ENCODE data around the gene PAMR1. TPM values are rescaled to one million over a fixed set of nuclear protein-coding genes. Genes with fewer than 3 reads are reported as not detected.

PAMR1 gene
- total RNA-seq, 1 experiment from 2014 or later, result not detected

DNA sequence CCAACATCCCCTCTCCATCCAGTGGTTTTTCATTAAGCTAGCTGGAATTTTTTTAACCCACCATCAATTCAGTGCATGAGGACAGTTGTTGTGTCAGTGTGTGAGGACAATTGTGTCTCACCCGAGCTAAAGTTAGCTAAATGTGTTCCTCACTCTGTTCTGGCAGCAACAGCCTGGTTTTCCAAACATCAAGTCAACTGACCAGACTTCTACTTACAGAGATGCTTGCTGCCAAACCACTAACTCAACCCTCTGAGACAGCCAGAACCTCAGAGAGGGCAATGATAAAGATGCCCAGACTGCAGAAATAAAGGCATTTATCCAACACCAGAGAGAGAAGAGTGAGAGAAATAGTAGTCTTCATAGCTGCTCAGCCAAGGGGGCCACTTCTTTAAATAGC, 6.7 kb downstream of the PAMR1 start:
- Mint-ChIP-seq H3K36me3 (ENCODE audit: insufficient read depth, unreplicated experiment) (no peaks in the 10 kb centered on the region), H3K27me3 (ENCODE audit: unreplicated experiment) (peaks cover 100% of the 10 kb centered on the region), H3K4me1 (ENCODE audit: low read depth, unreplicated experiment) (no peaks in the 10 kb centered on the region), H3K4me3 (ENCODE audit: low read depth, unreplicated experiment) (no peak overlapping the region), H3K9me3 (ENCODE audit: low read depth, unreplicated experiment) (no peaks in the 10 kb centered on the region), H3K27ac (ENCODE audit: unreplicated experiment) (no peak overlapping the region)
- intact Hi-C loops (cut with micrococcal nuclease; ENCODE audit: unreplicated experiment), result no loop called here
- no TSS peak for BruUV-seq (replicated peaks)
- TF ChIP-seq, protein P1, sequence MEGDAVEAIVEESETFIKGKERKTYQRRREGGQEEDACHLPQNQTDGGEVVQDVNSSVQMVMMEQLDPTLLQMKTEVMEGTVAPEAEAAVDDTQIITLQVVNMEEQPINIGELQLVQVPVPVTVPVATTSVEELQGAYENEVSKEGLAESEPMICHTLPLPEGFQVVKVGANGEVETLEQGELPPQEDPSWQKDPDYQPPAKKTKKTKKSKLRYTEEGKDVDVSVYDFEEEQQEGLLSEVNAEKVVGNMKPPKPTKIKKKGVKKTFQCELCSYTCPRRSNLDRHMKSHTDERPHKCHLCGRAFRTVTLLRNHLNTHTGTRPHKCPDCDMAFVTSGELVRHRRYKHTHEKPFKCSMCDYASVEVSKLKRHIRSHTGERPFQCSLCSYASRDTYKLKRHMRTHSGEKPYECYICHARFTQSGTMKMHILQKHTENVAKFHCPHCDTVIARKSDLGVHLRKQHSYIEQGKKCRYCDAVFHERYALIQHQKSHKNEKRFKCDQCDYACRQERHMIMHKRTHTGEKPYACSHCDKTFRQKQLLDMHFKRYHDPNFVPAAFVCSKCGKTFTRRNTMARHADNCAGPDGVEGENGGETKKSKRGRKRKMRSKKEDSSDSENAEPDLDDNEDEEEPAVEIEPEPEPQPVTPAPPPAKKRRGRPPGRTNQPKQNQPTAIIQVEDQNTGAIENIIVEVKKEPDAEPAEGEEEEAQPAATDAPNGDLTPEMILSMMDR (IDR thresholded peaks at IDR 0.05; ENCODE audit: unreplicated experiment), result no peak
- DNase-seq, result no peak
- CTCF ChIA-PET, result interaction anchor here (0.7 kb wide), 1 partner anchor 1008 kb away, joined by 7 read pairs; no protein-coding TSS in a partner anchor

DNA sequence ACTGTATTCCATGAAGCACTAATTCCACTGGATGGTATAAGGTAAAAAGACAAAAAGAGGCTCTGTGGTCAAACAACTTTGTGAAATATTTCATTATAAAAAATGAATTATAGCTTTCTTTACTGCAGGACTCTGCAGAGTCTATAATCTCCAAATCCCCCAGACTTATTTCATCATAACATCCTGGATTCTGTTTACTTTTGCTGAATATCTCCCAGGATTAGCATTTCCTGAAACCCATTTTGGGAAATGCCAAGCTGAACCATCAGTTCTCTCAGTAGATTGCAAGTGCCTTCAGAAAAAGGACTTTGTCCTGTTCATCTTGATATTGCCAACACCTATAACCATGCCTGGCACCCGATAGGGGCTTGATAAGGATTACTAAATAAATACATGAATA, 7.9 kb downstream of the PAMR1 start:
- no peak overlapping the region for H3K4me3 Mint-ChIP-seq (ENCODE audit: low read depth, unreplicated experiment)
- peaks cover 100% of the 10 kb centered on the region for H3K27me3 Mint-ChIP-seq (ENCODE audit: unreplicated experiment)
- no TSS peak for BruUV-seq (replicated peaks)
- H3K4me1 Mint-ChIP-seq (ENCODE audit: low read depth, unreplicated experiment), result no peaks in the 10 kb centered on the region
- TF ChIP-seq, protein P1 (IDR thresholded peaks at IDR 0.05; ENCODE audit: unreplicated experiment), result no peak
- no peak overlapping the region for H3K27ac Mint-ChIP-seq (ENCODE audit: unreplicated experiment)
- H3K36me3 Mint-ChIP-seq (ENCODE audit: insufficient read depth, unreplicated experiment), result no peaks in the 10 kb centered on the region
- CTCF ChIA-PET, result no interaction called here
- no peak for DNase-seq
- no peaks in the 10 kb centered on the region for H3K9me3 Mint-ChIP-seq (ENCODE audit: low read depth, unreplicated experiment)
- intact Hi-C loops (cut with micrococcal nuclease; ENCODE audit: unreplicated experiment), result no loop called here

DNA sequence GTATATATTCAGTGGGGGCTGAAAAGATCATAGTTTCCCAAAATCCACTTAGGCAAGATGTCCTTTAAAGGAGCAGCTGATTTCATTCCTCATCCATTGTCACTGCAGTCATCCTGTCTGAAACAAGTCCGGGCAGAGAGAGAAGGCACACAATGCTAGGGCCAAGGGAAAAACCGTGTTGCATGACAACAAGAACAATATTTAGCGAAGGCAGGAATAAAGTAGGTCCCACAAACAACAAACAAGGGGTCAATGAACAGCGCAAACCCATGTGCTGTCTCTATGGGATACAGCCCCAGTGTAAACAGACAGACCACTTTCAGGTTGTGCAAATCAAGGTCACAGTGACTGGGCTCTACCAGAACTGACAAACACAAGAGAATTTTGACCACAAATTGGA, 9.0 kb downstream of the PAMR1 start:
- Mint-ChIP-seq H3K4me1 (ENCODE audit: low read depth, unreplicated experiment) (no peaks in the 10 kb centered on the region), H3K27me3 (ENCODE audit: unreplicated experiment) (peaks cover 100% of the 10 kb centered on the region), H3K9me3 (ENCODE audit: low read depth, unreplicated experiment) (no peaks in the 10 kb centered on the region), H3K27ac (ENCODE audit: unreplicated experiment) (no peak overlapping the region), H3K36me3 (ENCODE audit: insufficient read depth, unreplicated experiment) (no peaks in the 10 kb centered on the region), H3K4me3 (ENCODE audit: low read depth, unreplicated experiment) (no peak overlapping the region)
- no TSS peak for BruUV-seq (replicated peaks)
- CTCF ChIA-PET, result no interaction called here
- TF ChIP-seq, protein P1 (IDR thresholded peaks at IDR 0.05; ENCODE audit: unreplicated experiment), result no peak
- DNase-seq, result no peak
- intact Hi-C loops (cut with micrococcal nuclease; ENCODE audit: unreplicated experiment), result no loop called here

DNA sequence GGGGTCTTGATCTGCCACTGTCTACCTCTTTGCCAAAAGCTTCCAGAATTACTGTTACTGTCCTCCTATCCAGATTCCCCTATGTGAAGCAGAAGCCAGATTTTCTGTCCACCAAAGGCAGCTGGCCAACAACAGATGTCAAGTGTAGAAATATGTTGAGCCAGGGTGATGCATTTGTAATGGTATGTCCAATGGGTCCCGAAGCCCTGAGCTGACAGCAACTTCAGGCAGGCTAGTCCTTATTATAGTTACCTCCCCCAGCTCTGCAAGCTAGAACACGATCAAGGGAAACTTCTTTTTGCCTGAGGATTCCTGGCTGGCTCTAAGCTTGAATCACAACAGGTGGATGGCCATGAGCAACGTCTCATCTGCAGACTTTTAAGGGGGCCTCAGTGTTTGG, 10.2 kb downstream of the PAMR1 start:
- no peaks in the 10 kb centered on the region for H3K36me3 Mint-ChIP-seq (ENCODE audit: insufficient read depth, unreplicated experiment)
- TF ChIP-seq, protein P1 (IDR thresholded peaks at IDR 0.05; ENCODE audit: unreplicated experiment), result no peak

More for the DNA sequence above, 10.2 kb downstream of the PAMR1 start:
- CTCF ChIA-PET, result no interaction called here
- H3K9me3 Mint-ChIP-seq (ENCODE audit: low read depth, unreplicated experiment), result no peaks in the 10 kb centered on the region
- no peak overlapping the region for H3K4me3 Mint-ChIP-seq (ENCODE audit: low read depth, unreplicated experiment)
- BruUV-seq (replicated peaks), result no TSS peak
- H3K27ac Mint-ChIP-seq (ENCODE audit: unreplicated experiment), result no peak overlapping the region
- DNase-seq, result no peak
- intact Hi-C loops (cut with micrococcal nuclease; ENCODE audit: unreplicated experiment), result no loop called here
- peaks cover 100% of the 10 kb centered on the region for H3K27me3 Mint-ChIP-seq (ENCODE audit: unreplicated experiment)
- H3K4me1 Mint-ChIP-seq (ENCODE audit: low read depth, unreplicated experiment), result no peaks in the 10 kb centered on the region

Data from Calu3 (cell line).